Measurements from ENCODE around the gene KLF2. TPM values are rescaled to one million over a fixed set of nuclear protein-coding genes. Genes with fewer than 3 reads are reported as not detected.

KLF2 gene
- total RNA-seq, 2 donors from 2014 or later: 19.8 to 24.4 TPM

- DNase-seq (ENCODE audit: low spot score): no peak
- Histone ChIP-seq H3K27me3 (replicated peaks; ENCODE audit: insufficient read depth) (no peaks in the 10 kb centered on the region), H3K36me3 (no peaks in the 10 kb centered on the region), H3K9me3 (no peaks in the 10 kb centered on the region), H3K4me1 (replicated peaks) (no peaks in the 10 kb centered on the region), H3K27ac (peak overlapping the region; percentile 52 to 67), H3K4me3 (no peak overlapping the region)
- intact Hi-C loops (cut with DNase I): loop anchor here (5.0 kb wide), 1 partner anchor 41 kb away; no protein-coding TSS in a partner anchor
- TF ChIP-seq, protein P1, sequence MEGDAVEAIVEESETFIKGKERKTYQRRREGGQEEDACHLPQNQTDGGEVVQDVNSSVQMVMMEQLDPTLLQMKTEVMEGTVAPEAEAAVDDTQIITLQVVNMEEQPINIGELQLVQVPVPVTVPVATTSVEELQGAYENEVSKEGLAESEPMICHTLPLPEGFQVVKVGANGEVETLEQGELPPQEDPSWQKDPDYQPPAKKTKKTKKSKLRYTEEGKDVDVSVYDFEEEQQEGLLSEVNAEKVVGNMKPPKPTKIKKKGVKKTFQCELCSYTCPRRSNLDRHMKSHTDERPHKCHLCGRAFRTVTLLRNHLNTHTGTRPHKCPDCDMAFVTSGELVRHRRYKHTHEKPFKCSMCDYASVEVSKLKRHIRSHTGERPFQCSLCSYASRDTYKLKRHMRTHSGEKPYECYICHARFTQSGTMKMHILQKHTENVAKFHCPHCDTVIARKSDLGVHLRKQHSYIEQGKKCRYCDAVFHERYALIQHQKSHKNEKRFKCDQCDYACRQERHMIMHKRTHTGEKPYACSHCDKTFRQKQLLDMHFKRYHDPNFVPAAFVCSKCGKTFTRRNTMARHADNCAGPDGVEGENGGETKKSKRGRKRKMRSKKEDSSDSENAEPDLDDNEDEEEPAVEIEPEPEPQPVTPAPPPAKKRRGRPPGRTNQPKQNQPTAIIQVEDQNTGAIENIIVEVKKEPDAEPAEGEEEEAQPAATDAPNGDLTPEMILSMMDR (IDR thresholded peaks at IDR 0.05): no peak
- TF ChIP-seq POLR2A (IDR thresholded peaks at IDR 0.05) (no peak), POLR2AphosphoS5 (IDR thresholded peaks at IDR 0.05) (no peak)
- 22% methylated on average over 22 of the region's 22 CpGs for WGBS
Observed at GRCh38 chr19:16285769-16286498, 38.7 kb upstream of the KLF2 start.

DNA sequence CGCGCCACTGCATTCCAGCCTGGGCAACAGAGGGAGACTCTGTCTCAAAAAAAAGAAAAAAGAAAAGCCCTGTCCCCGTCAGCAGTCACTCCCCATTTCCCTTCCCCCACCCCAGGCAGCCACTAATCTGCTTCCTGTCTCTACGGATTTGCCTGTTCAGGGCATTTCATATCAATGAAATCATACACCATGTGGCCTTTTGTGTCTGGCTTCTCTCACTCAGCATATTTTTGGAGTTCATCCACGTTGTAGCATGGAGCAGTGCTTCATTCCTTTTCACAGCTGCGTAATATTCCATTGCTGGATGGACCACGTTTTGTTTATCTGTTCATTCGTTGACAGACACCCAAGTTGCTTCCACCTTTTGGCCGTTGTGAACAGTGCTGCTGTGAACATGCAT lies 36.1 kb upstream of the KLF2 start:
- no peaks in the 10 kb centered on the region for H3K27me3 ChIP-seq (replicated peaks; ENCODE audit: insufficient read depth)
- intact Hi-C loops (cut with DNase I): loop anchor here (5.0 kb wide), 1 partner anchor 39 kb away; no protein-coding TSS in a partner anchor
- no peak for DNase-seq (ENCODE audit: low spot score)
- H3K27ac ChIP-seq: no peak overlapping the region
- no peaks in the 10 kb centered on the region for H3K4me1 ChIP-seq (replicated peaks)
- H3K9me3 ChIP-seq: no peaks in the 10 kb centered on the region
- no peak overlapping the region for H3K4me3 ChIP-seq
- TF ChIP-seq POLR2A (IDR thresholded peaks at IDR 0.05) (no peak), POLR2AphosphoS5 (IDR thresholded peaks at IDR 0.05) (no peak)
- TF ChIP-seq, protein P1 (IDR thresholded peaks at IDR 0.05): no peak
- 88% methylated on average over 9 of the region's 9 CpGs for WGBS
- no peaks in the 10 kb centered on the region for H3K36me3 ChIP-seq

- H3K27me3 ChIP-seq (replicated peaks; ENCODE audit: insufficient read depth): no peaks in the 10 kb centered on the region
- H3K36me3 ChIP-seq: no peaks in the 10 kb centered on the region
- no peak for DNase-seq (ENCODE audit: low spot score)
- TF ChIP-seq POLR2AphosphoS5 (IDR thresholded peaks at IDR 0.05) (no peak), POLR2A (IDR thresholded peaks at IDR 0.05) (no peak)
- TF ChIP-seq, protein P1 (IDR thresholded peaks at IDR 0.05): no peak
- H3K27ac ChIP-seq: no peak overlapping the region
- H3K9me3 ChIP-seq: no peaks in the 10 kb centered on the region
- no peaks in the 10 kb centered on the region for H3K4me1 ChIP-seq (replicated peaks)
- no peak overlapping the region for H3K4me3 ChIP-seq
- 70% methylated on average over 7 of the region's 7 CpGs for WGBS
- intact Hi-C loops (cut with DNase I): loop anchor here (5.0 kb wide), 1 partner anchor 38 kb away; no protein-coding TSS in a partner anchor
Observed at GRCh38 chr19:16289594-16289993, 35.0 kb upstream of the KLF2 start.

- H3K27ac ChIP-seq: no peak overlapping the region
- WGBS: 85% methylated on average over 10 of the region's 10 CpGs
- no peaks in the 10 kb centered on the region for H3K36me3 ChIP-seq
- H3K27me3 ChIP-seq (replicated peaks; ENCODE audit: insufficient read depth): no peaks in the 10 kb centered on the region
- intact Hi-C loops (cut with DNase I): no loop called here
- DNase-seq (ENCODE audit: low spot score): no peak
- H3K4me3 ChIP-seq: no peak overlapping the region
- H3K9me3 ChIP-seq: no peaks in the 10 kb centered on the region
- TF ChIP-seq, protein P1 (IDR thresholded peaks at IDR 0.05): no peak
- TF ChIP-seq POLR2A (IDR thresholded peaks at IDR 0.05) (no peak), POLR2AphosphoS5 (IDR thresholded peaks at IDR 0.05) (no peak)
- no peaks in the 10 kb centered on the region for H3K4me1 ChIP-seq (replicated peaks)
Observed at GRCh38 chr19:16290692-16291091, 33.9 kb upstream of the KLF2 start.
